ENCODE measurements around the gene ARSI.

ARSI gene

GRCh38 chr5:150295741-150296486 is 6.8 kb downstream of the ARSI start:
- Histone ChIP-seq H3K9me3 (ENCODE audit: control insufficient read depth, insufficient read depth, low read length) (no peaks in the 10 kb centered on the region), H3K79me2 (ENCODE audit: control insufficient read depth, low read length) (no peaks in the 10 kb centered on the region), H3K4me1 (ENCODE audit: control insufficient read depth, low read length) (no peaks in the 10 kb centered on the region), H3K36me3 (ENCODE audit: control insufficient read depth, low read length) (no peaks in the 10 kb centered on the region), H3K27ac (ENCODE audit: low read depth, low read length) (no peak overlapping the region), H3K27me3 (ENCODE audit: control insufficient read depth, low read length) (no peaks in the 10 kb centered on the region), H3K4me2 (ENCODE audit: low read length) (no peak overlapping the region), H3F3A (ENCODE audit: control insufficient read depth, insufficient read depth) (no peaks in the 10 kb centered on the region), H4K20me1 (ENCODE audit: control insufficient read depth, insufficient read depth, low read depth, low read length) (no peaks in the 10 kb centered on the region), H3K4me3 (ENCODE audit: low read length) (no peak overlapping the region), H3K9me2 (replicated peaks; ENCODE audit: control insufficient read depth, low read length) (no peaks in the 10 kb centered on the region)
- TF ChIP-seq, protein P1, sequence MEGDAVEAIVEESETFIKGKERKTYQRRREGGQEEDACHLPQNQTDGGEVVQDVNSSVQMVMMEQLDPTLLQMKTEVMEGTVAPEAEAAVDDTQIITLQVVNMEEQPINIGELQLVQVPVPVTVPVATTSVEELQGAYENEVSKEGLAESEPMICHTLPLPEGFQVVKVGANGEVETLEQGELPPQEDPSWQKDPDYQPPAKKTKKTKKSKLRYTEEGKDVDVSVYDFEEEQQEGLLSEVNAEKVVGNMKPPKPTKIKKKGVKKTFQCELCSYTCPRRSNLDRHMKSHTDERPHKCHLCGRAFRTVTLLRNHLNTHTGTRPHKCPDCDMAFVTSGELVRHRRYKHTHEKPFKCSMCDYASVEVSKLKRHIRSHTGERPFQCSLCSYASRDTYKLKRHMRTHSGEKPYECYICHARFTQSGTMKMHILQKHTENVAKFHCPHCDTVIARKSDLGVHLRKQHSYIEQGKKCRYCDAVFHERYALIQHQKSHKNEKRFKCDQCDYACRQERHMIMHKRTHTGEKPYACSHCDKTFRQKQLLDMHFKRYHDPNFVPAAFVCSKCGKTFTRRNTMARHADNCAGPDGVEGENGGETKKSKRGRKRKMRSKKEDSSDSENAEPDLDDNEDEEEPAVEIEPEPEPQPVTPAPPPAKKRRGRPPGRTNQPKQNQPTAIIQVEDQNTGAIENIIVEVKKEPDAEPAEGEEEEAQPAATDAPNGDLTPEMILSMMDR (IDR thresholded peaks at IDR 0.05; ENCODE audit: low read depth, low read length, poor library complexity, severe bottlenecking), result no peak
- TF ChIP-seq EZH2phosphoT487 (IDR thresholded peaks at IDR 0.05; ENCODE audit: borderline replicate concordance, low read length), result no peak

- Histone ChIP-seq H3K9me3 (ENCODE audit: control insufficient read depth, insufficient read depth, low read length) (no peaks in the 10 kb centered on the region), H3K4me3 (ENCODE audit: low read length) (no peak overlapping the region), H3K27me3 (ENCODE audit: control insufficient read depth, low read length) (no peaks in the 10 kb centered on the region), H3F3A (ENCODE audit: control insufficient read depth, insufficient read depth) (no peaks in the 10 kb centered on the region), H3K36me3 (ENCODE audit: control insufficient read depth, low read length) (no peaks in the 10 kb centered on the region), H3K27ac (ENCODE audit: low read depth, low read length) (no peak overlapping the region), H3K4me1 (ENCODE audit: control insufficient read depth, low read length) (no peaks in the 10 kb centered on the region), H3K9me2 (replicated peaks; ENCODE audit: control insufficient read depth, low read length) (no peaks in the 10 kb centered on the region), H4K20me1 (ENCODE audit: control insufficient read depth, insufficient read depth, low read depth, low read length) (no peaks in the 10 kb centered on the region), H3K79me2 (ENCODE audit: control insufficient read depth, low read length) (no peaks in the 10 kb centered on the region), H3K4me2 (ENCODE audit: low read length) (no peak overlapping the region)
- TF ChIP-seq, protein P1 (IDR thresholded peaks at IDR 0.05; ENCODE audit: low read depth, low read length, poor library complexity, severe bottlenecking), result no peak
- no peak for TF ChIP-seq EZH2phosphoT487 (IDR thresholded peaks at IDR 0.05; ENCODE audit: borderline replicate concordance, low read length)
These were observed 7.5 kb downstream of the ARSI start for GRCh38 chr5:150295172-150295634.

- no peak overlapping the region for H3K4me2 ChIP-seq (ENCODE audit: low read length)
- no peak for TF ChIP-seq EZH2phosphoT487 (IDR thresholded peaks at IDR 0.05; ENCODE audit: borderline replicate concordance, low read length)
- TF ChIP-seq, protein P1 (IDR thresholded peaks at IDR 0.05; ENCODE audit: low read depth, low read length, poor library complexity, severe bottlenecking), result no peak
- no peaks in the 10 kb centered on the region for H3F3A ChIP-seq (ENCODE audit: control insufficient read depth, insufficient read depth)
These were observed 8.1 kb downstream of the ARSI start for GRCh38 chr5:150294551-150295071.

More at GRCh38 chr5:150294551-150295071, 8.1 kb downstream of the ARSI start:
- Histone ChIP-seq H3K9me3 (ENCODE audit: control insufficient read depth, insufficient read depth, low read length) (no peaks in the 10 kb centered on the region), H3K36me3 (ENCODE audit: control insufficient read depth, low read length) (no peaks in the 10 kb centered on the region), H3K4me1 (ENCODE audit: control insufficient read depth, low read length) (no peaks in the 10 kb centered on the region), H3K27me3 (ENCODE audit: control insufficient read depth, low read length) (no peaks in the 10 kb centered on the region), H4K20me1 (ENCODE audit: control insufficient read depth, insufficient read depth, low read depth, low read length) (no peaks in the 10 kb centered on the region), H3K27ac (ENCODE audit: low read depth, low read length) (no peak overlapping the region), H3K9me2 (replicated peaks; ENCODE audit: control insufficient read depth, low read length) (no peaks in the 10 kb centered on the region), H3K4me3 (ENCODE audit: low read length) (no peak overlapping the region), H3K79me2 (ENCODE audit: control insufficient read depth, low read length) (no peaks in the 10 kb centered on the region)
